Mesenteric fat pad (tissue), 1 donor: Measurements from ENCODE around the gene ZSWIM9. TPM values are rescaled to one million over a fixed set of nuclear protein-coding genes. Genes with fewer than 3 reads are reported as not detected.
"Not testable (repeated sequence)": the region's sequence is repeated elsewhere in the genome, so short reads cannot be mapped to it uniquely, and the experiment has no call there.

ENCODE experiments used
- DNase-seq: peaks from one replicate; pipeline ENCODE4 v3.0.0-alpha.2; 2020; ENCODE audit warnings: low spot score
- total RNA-seq: library from RNA; stranded (reverse); fragmentation: NEBNext Ultra II Directional; extraction: Animal tissue kit (Norgen Biotek cat#: 25700); gene quantifications from one replicate; pipeline ENCODE4 v1.2.1, GENCODE V29; 2021
- donor health status: DM: yes; HTN: yes; CAD: no.

The ZSWIM9 gene
- total RNA-seq, 1 donor from 2014 or later: 5.3 TPM

GRCh38 chr19:48210005-48210404, 39.5 kb downstream of the ZSWIM9 start:
- no peak for DNase-seq

- DNase-seq: no peak
These were observed 43.5 kb downstream of the ZSWIM9 start for GRCh38 chr19:48213959-48214358.

- no peak for DNase-seq
These were observed 46.5 kb downstream of the ZSWIM9 start for GRCh38 chr19:48216933-48217332.

- DNase-seq: no peak
These were observed 48.5 kb downstream of the ZSWIM9 start for GRCh38 chr19:48218997-48219396.

GRCh38 chr19:48220784-48221183, 50.3 kb downstream of the ZSWIM9 start:
- DNase-seq: not testable (repeated sequence)

- DNase-seq: no peak
These were observed 51.1 kb downstream of the ZSWIM9 start for GRCh38 chr19:48221628-48222027.

GRCh38 chr19:48230555-48231129, 60.2 kb downstream of the ZSWIM9 start:
- no peak for DNase-seq

- DNase-seq: no peak
These were observed 66.6 kb downstream of the ZSWIM9 start for GRCh38 chr19:48237057-48237456.

- no peak for DNase-seq
These were observed 68.6 kb downstream of the ZSWIM9 start for GRCh38 chr19:48239120-48239519.

GRCh38 chr19:48239582-48240141, 69.2 kb downstream of the ZSWIM9 start:
- no peak for DNase-seq

- not testable (repeated sequence) for DNase-seq
These were observed 71.3 kb downstream of the ZSWIM9 start for GRCh38 chr19:48241771-48242170.

GRCh38 chr19:48244281-48244680, 73.8 kb downstream of the ZSWIM9 start:
- no peak for DNase-seq

GRCh38 chr19:48246101-48246500, 75.6 kb downstream of the ZSWIM9 start:
- no peak for DNase-seq

- no peak for DNase-seq
These were observed 76.7 kb downstream of the ZSWIM9 start for GRCh38 chr19:48247212-48247611.

Other genes starting within 250 kb of the ZSWIM9 start
- gene BSPH1, start 178.5 kb upstream of the ZSWIM9 start, total RNA-seq: not detected
- gene ELSPBP1, start 176.0 kb upstream of the ZSWIM9 start, total RNA-seq: not detected
- gene CABP5, start 126.6 kb upstream of the ZSWIM9 start, total RNA-seq: not detected
- 7.1 TPM for gene PLA2G4C, start 59.9 kb upstream of the ZSWIM9 start, total RNA-seq
- 4.7 TPM for gene LIG1, start 336 bp upstream of the ZSWIM9 start, total RNA-seq
- 57.6 TPM for gene CARD8, start 85.2 kb downstream of the ZSWIM9 start, total RNA-seq
- 0.87 TPM for gene ZNF114, start 99.4 kb downstream of the ZSWIM9 start, total RNA-seq
- gene EMP3, start 154.9 kb downstream of the ZSWIM9 start, total RNA-seq: 91.4 TPM
- gene TMEM143, start 193.3 kb downstream of the ZSWIM9 start, total RNA-seq: 5.8 TPM
- gene SYNGR4, start 193.7 kb downstream of the ZSWIM9 start, total RNA-seq: not detected
- 113 TPM for gene KDELR1, start 220.9 kb downstream of the ZSWIM9 start, total RNA-seq
- 0.48 TPM for gene GRIN2D, start 223.0 kb downstream of the ZSWIM9 start, total RNA-seq